SK-N-SH (cell line): ENCODE data around the gene RGS17. TPM values are rescaled to one million over a fixed set of nuclear protein-coding genes. Genes with fewer than 3 reads are reported as not detected.
"Not testable (repeated sequence)": the region's sequence is repeated elsewhere in the genome, so short reads cannot be mapped to it uniquely, and the experiment has no call there.

ENCODE experiments used
- CTCF ChIA-PET: fragments of 300-600, 350-600 bp; formaldehyde crosslinking; extraction: SDS; loops from one replicate; lab custom pipeline; 2021; lab: Yijun Ruan, JAX
- POLR2A ChIA-PET: fragments of 350-600 bp; sonication (Branson Sonifier 250); formaldehyde crosslinking; extraction: SDS; loops from one replicate; lab custom pipeline; 2020; ENCODE audit warnings: antibody characterized with exemption, inconsistent platforms; lab: Yijun Ruan, JAX
- DNase-seq: peaks from one replicate; pipeline ENCODE4 v3.0.0; 2012
- H2AFZ ChIP-seq: fragments of 200-600 bp; sonication (generic); 2 replicates; pipeline ENCODE4 v1.8.1; 2016; ENCODE audit warnings: antibody characterized with exemption, mild to moderate bottlenecking, low read depth
- H3F3A ChIP-seq: fragments of 200-600 bp; sonication (generic); replicated peaks from 2 replicates; pipeline ENCODE3; 2016; ENCODE audit warnings: antibody characterized with exemption, mild to moderate bottlenecking; ENCODE audit not compliant: insufficient read depth
- H3K27ac ChIP-seq, 2 experiments: fragments of 200-500 bp in 1 of 2; fragments of 200-600 bp in 1 of 2; sonication (Bioruptor generic) in 1 of 2; sonication (generic), shearing (Covaris generic) in 1 of 2; 2 replicates each; pipeline versions ENCODE4 v1.5.1 to v1.6.1; 2014 to 2016; ENCODE audit warnings: low read depth in 2 of 2, inconsistent platforms in 1 of 2, low read length in 1 of 2, mild to moderate bottlenecking in 1 of 2, mixed read lengths in 1 of 2
- H3K27me3 ChIP-seq: fragments of 200-600 bp; sonication (generic), shearing (Covaris generic); 2 replicates; pipeline ENCODE4 v1.6.1; 2016; ENCODE audit warnings: mixed run types; ENCODE audit not compliant: insufficient read depth
- H3K36me3 ChIP-seq, 2 experiments: fragments of 200-500 bp in 1 of 2; fragments of 200-600 bp in 1 of 2; sonication (Bioruptor generic) in 1 of 2; sonication (generic) in 1 of 2; replicated peaks in 1 of 2; 2 replicates each; pipeline versions ENCODE3 to v1.5.1; 2014 to 2016; ENCODE audit warnings: low read length in 1 of 2, mild to moderate bottlenecking in 1 of 2; ENCODE audit not compliant: insufficient read depth in 2 of 2, control insufficient read depth in 1 of 2
- H3K4me1 ChIP-seq, 2 experiments: fragments of 200-500 bp in 1 of 2; fragments of 200-600 bp in 1 of 2; sonication (Bioruptor generic) in 1 of 2; sonication (generic), shearing (Covaris generic) in 1 of 2; 2 replicates each; pipeline versions ENCODE4 v1.5.1 to v1.6.1; 2014 to 2016; ENCODE audit warnings: low read depth in 1 of 2, low read length in 1 of 2, mixed run types in 1 of 2; ENCODE audit not compliant: insufficient read depth in 2 of 2, control insufficient read depth in 1 of 2
- H3K4me2 ChIP-seq: fragments of 200-600 bp; sonication (generic), shearing (Covaris generic); 2 replicates; pipeline ENCODE4 v1.6.1; 2017; ENCODE audit warnings: mixed run types
- H3K4me3 ChIP-seq, 2 experiments: fragments of 200-500 bp in 1 of 2; fragments of 200-600 bp in 1 of 2; sonication (Bioruptor generic) in 1 of 2; sonication (generic), shearing (Covaris generic) in 1 of 2; 2 replicates each; pipeline versions ENCODE4 v1.5.1 to v1.8.1; 2014 to 2016; ENCODE audit warnings: low read depth in 2 of 2, inconsistent platforms in 1 of 2, low read length in 1 of 2, mild to moderate bottlenecking in 1 of 2, mixed read lengths in 1 of 2, moderate library complexity in 1 of 2
- H3K79me2 ChIP-seq: fragments of 200-600 bp; sonication (generic); 2 replicates; pipeline ENCODE4 v1.8.1; 2017; ENCODE audit warnings: mild to moderate bottlenecking; ENCODE audit not compliant: insufficient read depth
- H3K9ac ChIP-seq: fragments of 200-600 bp; sonication (generic); 2 replicates; pipeline ENCODE4 v1.6.1; 2017; ENCODE audit warnings: mixed run types
- H3K9me2 ChIP-seq: fragments of 200-600 bp; sonication (generic); 2 replicates; pipeline ENCODE4 v1.6.1; 2017; ENCODE audit warnings: mixed run types
- H3K9me3 ChIP-seq: fragments of 200-600 bp; sonication (generic); 2 replicates; pipeline ENCODE4 v1.6.1; 2017; ENCODE audit warnings: mixed run types, mild to moderate bottlenecking, moderate library complexity
- H4K20me1 ChIP-seq: fragments of 200-600 bp; sonication (generic); 2 replicates; pipeline ENCODE4 v1.6.1; 2017; ENCODE audit warnings: mild to moderate bottlenecking, mixed run types; ENCODE audit not compliant: insufficient read depth
- CHD2 ChIP-seq: fragments of 150-350 bp; IDR thresholded peaks from 2 replicates; pipeline ENCODE4 v1.6.1; 2018; ENCODE audit warnings: low read length; ENCODE audit not compliant: partially characterized antibody
- FOXJ3 ChIP-seq: sonication (generic); formaldehyde crosslinking; IDR thresholded peaks from 2 replicates; pipeline ENCODE4 v1.5.1; 2020; ENCODE audit warnings: mild to moderate bottlenecking, missing genetic modification reagents
- IRF3 ChIP-seq: fragments of 150-350 bp; IDR thresholded peaks from 2 replicates; pipeline ENCODE4 v1.6.1; 2016; ENCODE audit warnings: mild to moderate bottlenecking, low read depth, low read length
- MEF2A ChIP-seq: IDR thresholded peaks from 2 replicates; pipeline ENCODE4 v1.4.0; 2012; ENCODE audit warnings: low read depth, borderline replicate concordance
- MXI1 ChIP-seq: IDR thresholded peaks from 2 replicates; pipeline ENCODE4 v1.6.1; 2012; ENCODE audit warnings: mild to moderate bottlenecking, low read depth, low read length, improper control_type of control experiment
- NFIC ChIP-seq: IDR thresholded peaks from 2 replicates; pipeline ENCODE4 v1.4.0; 2012; ENCODE audit warnings: borderline replicate concordance
- POLR2AphosphoS5 ChIP-seq: IDR thresholded peaks from 2 replicates; pipeline ENCODE4 v1.6.1; 2012; ENCODE audit warnings: low read depth, low read length
- RCOR1 ChIP-seq: fragments of 150-350 bp; IDR thresholded peaks from 2 replicates; pipeline ENCODE4 v1.6.1; 2017; ENCODE audit warnings: antibody characterized with exemption, low read length
- RFX5 ChIP-seq: IDR thresholded peaks from 2 replicates; pipeline ENCODE4 v1.6.1; 2012; ENCODE audit warnings: mild to moderate bottlenecking, improper control_type of control experiment, low read length
- RXRA ChIP-seq: IDR thresholded peaks from 2 replicates; pipeline ENCODE4 v1.4.0; 2012; ENCODE audit warnings: low read depth, mild to moderate bottlenecking, borderline replicate concordance
- TAF1 ChIP-seq: IDR thresholded peaks from 2 replicates; pipeline ENCODE4 v1.6.1; 2012; ENCODE audit warnings: low read depth, mild to moderate bottlenecking, low read length, moderate library complexity, borderline replicate concordance
- TCF12 ChIP-seq: IDR thresholded peaks from 2 replicates; pipeline ENCODE4 v1.4.0; 2012
- YY1 ChIP-seq: IDR thresholded peaks from 2 replicates; pipeline ENCODE4 v1.4.0; 2012; ENCODE audit warnings: low read depth, mild to moderate bottlenecking
- WGBS: methylation state at CpG from one replicate; pipeline ENCODE4 v1.1.6; 2017; ENCODE audit warnings: low lambda C conversion rate; 5-methylcytosine and 5-hydroxymethylcytosine counted together
- polyA plus RNA-seq, 3 experiments: library from polyadenylated mRNA; depleted of rRNA; stranded (reverse); fragments of >200 nt; gene quantifications; 2 replicates each; pipeline ENCODE4 v1.2.3, GENCODE V29; 2012
- TF ChIP-seq, protein P1 (sequence below): IDR thresholded peaks from 2 replicates; pipeline ENCODE4; 2012
- TF ChIP-seq, protein P2 (sequence below): IDR thresholded peaks from 2 replicates; pipeline ENCODE4 v1.6.1; 2012; ENCODE audit warnings: mild to moderate bottlenecking, low read depth, low read length, moderate library complexity

The RGS17 gene
- polyA plus RNA-seq, 1 of the 3 experiments (the other 2 are of a cell fraction): 1.4 TPM

DNA sequence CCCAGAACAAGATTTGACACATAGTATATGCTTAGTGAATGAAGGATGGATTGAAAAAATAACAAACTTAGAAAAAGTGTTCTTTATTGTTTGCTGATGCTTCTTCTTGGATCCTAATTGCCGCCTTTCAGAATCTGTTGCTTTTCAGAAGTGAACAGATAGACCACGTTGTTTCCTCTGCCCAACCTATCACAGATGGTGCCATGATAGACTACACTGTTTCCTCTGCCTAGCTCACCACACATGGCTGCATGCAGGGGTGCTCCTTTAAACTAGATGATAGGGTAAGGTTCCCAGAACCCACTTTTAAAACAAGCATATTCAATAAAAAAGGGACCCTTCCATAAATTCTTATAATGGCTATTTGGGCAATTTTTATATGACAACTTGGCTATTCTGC is 4.6 kb upstream of the RGS17 start:
- Histone ChIP-seq H3K4me2 (no peak overlapping the region), H3K9ac (no peak overlapping the region), H3K79me2 (no peaks in the 10 kb centered on the region), H3K27ac (no peak overlapping the region), H3K36me3 (no peaks in the 10 kb centered on the region), H4K20me1 (no peaks in the 10 kb centered on the region), H2AFZ (no peak overlapping the region), H3K4me3 (no peak overlapping the region), H3K4me1 (peaks cover 0 to 17% of the 10 kb centered on the region in 2 experiments; a peak in 2 of 4 replicates), H3F3A (no peaks in the 10 kb centered on the region), H3K9me2 (no peaks in the 10 kb centered on the region), H3K27me3 (no peaks in the 10 kb centered on the region), H3K9me3 (no peaks in the 10 kb centered on the region)
- POLR2A ChIA-PET: no interaction called here
- no peak for DNase-seq
- WGBS: 74% methylated on average over 2 of the region's 2 CpGs
- CTCF ChIA-PET: no interaction called here
- TF ChIP-seq RXRA (no peak), MXI1 (no peak)

DNA sequence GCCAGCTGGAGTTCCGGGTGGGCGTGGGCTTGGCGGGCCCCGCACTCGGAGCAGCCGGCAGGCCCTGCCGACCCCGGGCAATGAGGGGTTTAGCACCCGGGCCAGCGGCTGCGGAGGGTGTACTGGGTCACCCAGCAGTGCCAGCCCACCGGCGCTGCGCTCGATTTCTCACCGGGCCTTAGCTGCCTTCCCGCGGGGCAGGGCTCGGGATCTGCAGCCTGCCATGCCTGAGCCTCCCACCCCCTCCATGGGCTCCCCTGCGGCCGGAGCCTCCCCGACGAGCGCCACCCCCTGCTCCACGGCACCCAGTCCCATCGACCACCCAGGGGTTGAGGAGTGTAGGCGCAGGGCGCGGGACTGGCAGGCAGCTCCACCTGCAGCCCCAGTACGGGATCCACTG is 2.6 kb upstream of the RGS17 start:
- CTCF ChIA-PET, H3K4me1 ChIP-seq: not testable (repeated sequence)
- WGBS: 97% methylated on average over 12 of the region's 30 CpGs

GRCh38 chr6:153130515-153131036 is 506 bp downstream of the RGS17 start:
- CTCF ChIA-PET: interaction anchor here (1.2 kb wide), 1 partner anchor 43 kb away, joined by 5 read pairs; no protein-coding TSS in a partner anchor

More for the DNA sequence above, 2.6 kb upstream of the RGS17 start:
- H3K36me3 ChIP-seq, H3K79me2 ChIP-seq, H3K9me3 ChIP-seq, H3K27ac ChIP-seq, H2AFZ ChIP-seq, H4K20me1 ChIP-seq, H3K9me2 ChIP-seq, H3K9ac ChIP-seq, H3K4me2 ChIP-seq, H3K4me3 ChIP-seq, POLR2A ChIA-PET, DNase-seq, H3K27me3 ChIP-seq, H3F3A ChIP-seq: not testable (repeated sequence)

More at GRCh38 chr6:153130515-153131036, 506 bp downstream of the RGS17 start:
- POLR2A ChIA-PET: interaction anchor here (1.1 to 1.5 kb wide), 2 partner anchors 20 to 147 kb away, joined by 3 to 9 read pairs; no protein-coding TSS in a partner anchor
- Histone ChIP-seq H3K79me2 (no peaks in the 10 kb centered on the region; the same call in 1 of the 2 replicates), H3K4me1 (peaks cover 0 to 6% of the 10 kb centered on the region in 2 experiments; a peak in 2 of 4 replicates), H3K9ac (peak overlapping the region; percentile 64; the same call in 1 of the 2 replicates), H2AFZ (peak overlapping the region; percentile 96), H3K36me3 (no peaks in the 10 kb centered on the region)
- TF ChIP-seq CHD2: no peak
- no peak for TF ChIP-seq IRF3
- TF ChIP-seq, protein P1, sequence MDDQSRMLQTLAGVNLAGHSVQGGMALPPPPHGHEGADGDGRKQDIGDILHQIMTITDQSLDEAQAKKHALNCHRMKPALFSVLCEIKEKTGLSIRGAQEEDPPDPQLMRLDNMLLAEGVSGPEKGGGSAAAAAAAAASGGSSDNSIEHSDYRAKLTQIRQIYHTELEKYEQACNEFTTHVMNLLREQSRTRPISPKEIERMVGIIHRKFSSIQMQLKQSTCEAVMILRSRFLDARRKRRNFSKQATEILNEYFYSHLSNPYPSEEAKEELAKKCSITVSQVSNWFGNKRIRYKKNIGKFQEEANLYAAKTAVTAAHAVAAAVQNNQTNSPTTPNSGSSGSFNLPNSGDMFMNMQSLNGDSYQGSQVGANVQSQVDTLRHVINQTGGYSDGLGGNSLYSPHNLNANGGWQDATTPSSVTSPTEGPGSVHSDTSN: no peak
- TF ChIP-seq TAF1: no peak
- no peak for TF ChIP-seq MEF2A
- TF ChIP-seq, protein P2, sequence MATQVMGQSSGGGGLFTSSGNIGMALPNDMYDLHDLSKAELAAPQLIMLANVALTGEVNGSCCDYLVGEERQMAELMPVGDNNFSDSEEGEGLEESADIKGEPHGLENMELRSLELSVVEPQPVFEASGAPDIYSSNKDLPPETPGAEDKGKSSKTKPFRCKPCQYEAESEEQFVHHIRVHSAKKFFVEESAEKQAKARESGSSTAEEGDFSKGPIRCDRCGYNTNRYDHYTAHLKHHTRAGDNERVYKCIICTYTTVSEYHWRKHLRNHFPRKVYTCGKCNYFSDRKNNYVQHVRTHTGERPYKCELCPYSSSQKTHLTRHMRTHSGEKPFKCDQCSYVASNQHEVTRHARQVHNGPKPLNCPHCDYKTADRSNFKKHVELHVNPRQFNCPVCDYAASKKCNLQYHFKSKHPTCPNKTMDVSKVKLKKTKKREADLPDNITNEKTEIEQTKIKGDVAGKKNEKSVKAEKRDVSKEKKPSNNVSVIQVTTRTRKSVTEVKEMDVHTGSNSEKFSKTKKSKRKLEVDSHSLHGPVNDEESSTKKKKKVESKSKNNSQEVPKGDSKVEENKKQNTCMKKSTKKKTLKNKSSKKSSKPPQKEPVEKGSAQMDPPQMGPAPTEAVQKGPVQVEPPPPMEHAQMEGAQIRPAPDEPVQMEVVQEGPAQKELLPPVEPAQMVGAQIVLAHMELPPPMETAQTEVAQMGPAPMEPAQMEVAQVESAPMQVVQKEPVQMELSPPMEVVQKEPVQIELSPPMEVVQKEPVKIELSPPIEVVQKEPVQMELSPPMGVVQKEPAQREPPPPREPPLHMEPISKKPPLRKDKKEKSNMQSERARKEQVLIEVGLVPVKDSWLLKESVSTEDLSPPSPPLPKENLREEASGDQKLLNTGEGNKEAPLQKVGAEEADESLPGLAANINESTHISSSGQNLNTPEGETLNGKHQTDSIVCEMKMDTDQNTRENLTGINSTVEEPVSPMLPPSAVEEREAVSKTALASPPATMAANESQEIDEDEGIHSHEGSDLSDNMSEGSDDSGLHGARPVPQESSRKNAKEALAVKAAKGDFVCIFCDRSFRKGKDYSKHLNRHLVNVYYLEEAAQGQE: no peak; the same call in 1 of the 2 replicates
- TF ChIP-seq POLR2AphosphoS5: no peak
- TF ChIP-seq YY1: no peak
- no peak for TF ChIP-seq RFX5
- no peak for TF ChIP-seq RCOR1
- TF ChIP-seq TCF12: no peak
- no peak for TF ChIP-seq NFIC
- TF ChIP-seq FOXJ3: no peak
- TF ChIP-seq, all 33 proteins: peak for 0
- H3K9me2 ChIP-seq: no peaks in the 10 kb centered on the region
- H3K27me3 ChIP-seq: no peaks in the 10 kb centered on the region
- peak overlapping the region; percentile 89 for H3K4me2 ChIP-seq
- H3K9me3 ChIP-seq: no peaks in the 10 kb centered on the region
- peak; percentile 88 for DNase-seq
- 0% methylated on average over 19 of the region's 54 CpGs for WGBS
- no peaks in the 10 kb centered on the region for H4K20me1 ChIP-seq
- H3F3A ChIP-seq: no peaks in the 10 kb centered on the region
- peak overlapping the region; percentile 81 to 89 for H3K4me3 ChIP-seq
- H3K27ac ChIP-seq: peak overlapping the region in 1 of 2 experiments; percentile 92; a peak in 3 of 4 replicates
